NCI-H2196 (cell line): ENCODE results near the gene RIMS4.

ENCODE experiments used
- DNase-seq: peaks from one replicate; lab custom pipeline; 2025; ENCODE audit not compliant: unreplicated experiment; lab: John Stamatoyannopoulos, UW

The RIMS4 gene

DNA sequence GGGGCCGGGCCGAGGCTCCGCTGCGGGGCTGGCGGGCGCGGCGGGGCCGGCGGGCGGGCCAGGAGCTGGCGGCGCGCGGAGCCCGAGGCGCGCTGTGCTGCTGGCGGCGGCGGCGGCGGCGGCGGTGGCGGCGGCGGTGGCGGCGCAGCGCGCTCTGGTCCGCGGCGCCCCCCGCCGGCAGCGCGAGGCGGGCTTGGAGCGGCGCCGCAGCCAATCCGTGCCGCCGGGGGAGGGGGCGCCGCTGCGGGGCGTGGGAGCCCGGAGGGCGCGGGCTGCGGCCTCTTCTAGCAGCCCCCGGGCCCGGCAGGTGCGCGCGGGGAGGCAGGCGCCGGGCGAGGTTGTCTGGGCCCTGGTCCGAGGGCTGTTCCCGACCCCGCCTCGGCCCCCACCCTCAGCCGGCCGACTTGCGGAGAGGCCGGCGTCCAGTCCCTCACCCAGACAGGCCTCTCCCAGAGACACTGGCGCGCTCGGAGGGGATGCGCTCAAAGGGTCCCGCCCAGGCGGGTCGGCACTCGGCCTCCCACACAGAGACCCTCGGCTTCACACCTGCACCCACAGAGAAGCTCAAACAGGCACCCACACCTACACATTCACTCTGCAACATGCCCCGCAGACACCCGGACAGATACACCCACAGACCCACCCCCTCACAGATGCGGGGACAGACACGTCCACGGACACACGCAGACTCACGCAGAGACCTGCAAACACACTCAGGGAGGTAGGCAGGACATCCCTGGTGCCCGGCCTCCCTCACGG, at the start of gene RIMS4:
RIMS4 (minus strand) TSS at position 156 of the 759 bp plus-strand sequence. CDS start 275 bp downstream, outside the sequence.
- DNase-seq: peak; percentile 61

DNA sequence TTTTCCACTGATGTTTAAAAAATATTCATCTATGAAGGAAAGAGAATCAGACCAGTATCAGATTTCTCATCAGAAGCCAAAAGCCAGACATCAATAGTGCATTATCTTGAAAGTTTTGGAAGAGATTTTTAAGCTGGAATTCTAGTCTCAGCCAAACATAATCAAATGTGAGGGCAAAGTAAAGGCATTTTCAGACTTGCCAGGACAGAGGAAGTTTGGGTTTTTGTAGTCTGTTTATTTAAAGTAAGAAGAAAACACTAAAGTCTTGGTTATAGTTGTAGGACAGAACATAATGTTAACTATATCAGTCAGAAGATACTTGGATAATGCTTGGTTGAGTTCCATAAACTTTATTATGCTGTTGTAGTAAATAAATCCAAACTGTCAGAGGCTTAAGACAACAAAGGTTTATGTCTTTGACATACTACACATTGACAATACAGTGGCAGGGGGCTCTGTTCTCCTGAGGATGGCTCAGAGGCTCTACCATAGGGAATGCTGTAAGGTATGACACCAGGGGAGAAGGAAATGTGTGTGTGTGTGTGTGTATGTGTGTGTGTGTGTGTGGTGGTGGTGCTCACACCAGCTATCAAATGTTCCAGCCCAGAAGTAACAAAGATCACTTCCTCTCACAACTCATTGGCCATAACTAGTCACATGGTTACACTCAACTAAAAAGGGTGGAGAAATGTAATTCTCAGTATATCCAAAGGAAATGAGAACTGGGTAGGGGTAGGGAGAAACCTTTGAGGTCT, 48.4 kb upstream of the RIMS4 start:
- DNase-seq: no peak

- no peak for DNase-seq
These were observed 46.6 kb upstream of the RIMS4 start for GRCh38 chr20:44856856-44857448.

- no peak for DNase-seq
These were observed 46.1 kb upstream of the RIMS4 start for GRCh38 chr20:44856442-44856841.

DNA sequence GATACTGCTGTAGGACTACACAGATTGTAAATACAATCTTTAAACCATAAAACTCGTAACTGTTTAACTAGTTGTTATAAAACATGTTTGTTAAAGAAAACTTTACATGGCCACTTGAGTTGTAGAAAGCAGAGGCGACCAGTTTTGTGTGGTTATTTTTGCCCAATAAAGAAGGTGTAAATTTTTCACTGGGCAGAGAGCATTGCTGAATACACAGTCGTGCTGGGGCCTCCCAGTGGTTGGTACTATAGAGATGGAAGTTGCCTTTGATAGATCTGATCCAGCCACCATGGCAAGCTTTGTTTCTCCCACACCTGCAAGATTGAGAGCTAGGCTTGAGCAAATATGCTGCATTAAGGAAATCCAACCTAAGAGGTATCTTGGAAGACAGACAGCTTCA, 41.2 kb upstream of the RIMS4 start:
- no peak for DNase-seq

DNA sequence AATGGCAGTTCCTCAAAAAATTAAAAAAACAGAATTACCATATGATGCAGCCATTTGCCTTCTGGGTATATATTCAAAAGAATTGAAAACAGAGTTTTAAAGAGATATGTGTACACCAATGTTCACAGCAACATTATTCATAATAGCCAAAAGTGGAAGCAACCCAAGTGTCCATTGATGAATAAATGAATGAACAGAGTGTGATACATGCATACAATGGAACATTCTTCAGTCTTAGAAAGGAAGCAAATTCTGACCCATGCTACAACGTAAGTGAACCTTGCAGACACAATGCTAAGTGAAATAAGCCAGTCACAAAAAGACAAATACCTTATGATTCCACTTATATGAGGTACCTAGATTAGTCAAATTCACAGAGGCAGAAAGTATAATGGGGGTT, 40.5 kb upstream of the RIMS4 start:
- DNase-seq: no peak

DNA sequence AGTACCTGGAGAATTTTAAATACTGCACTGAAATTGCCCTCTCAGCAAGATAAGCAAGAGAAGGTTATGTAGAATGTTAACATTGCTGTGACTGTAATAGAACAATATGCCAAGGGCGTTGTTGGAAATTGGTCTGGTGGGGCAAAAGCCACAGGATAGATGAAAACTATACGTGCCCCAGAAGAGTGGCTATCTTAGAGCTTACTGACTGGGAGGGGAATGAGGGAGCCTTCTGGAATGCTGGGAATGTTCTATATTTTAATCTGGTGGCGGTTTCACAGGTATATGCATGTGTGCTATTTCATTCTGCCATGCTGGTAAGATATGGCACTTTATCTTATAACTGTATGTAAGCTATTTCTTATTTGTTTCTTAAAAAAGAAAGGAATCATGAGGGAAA, 39.9 kb upstream of the RIMS4 start:
- no peak for DNase-seq

- no peak for DNase-seq
These were observed 39.4 kb upstream of the RIMS4 start for GRCh38 chr20:44849703-44850102.

- DNase-seq: no peak
These were observed 38.1 kb upstream of the RIMS4 start for GRCh38 chr20:44848254-44849015.

DNA sequence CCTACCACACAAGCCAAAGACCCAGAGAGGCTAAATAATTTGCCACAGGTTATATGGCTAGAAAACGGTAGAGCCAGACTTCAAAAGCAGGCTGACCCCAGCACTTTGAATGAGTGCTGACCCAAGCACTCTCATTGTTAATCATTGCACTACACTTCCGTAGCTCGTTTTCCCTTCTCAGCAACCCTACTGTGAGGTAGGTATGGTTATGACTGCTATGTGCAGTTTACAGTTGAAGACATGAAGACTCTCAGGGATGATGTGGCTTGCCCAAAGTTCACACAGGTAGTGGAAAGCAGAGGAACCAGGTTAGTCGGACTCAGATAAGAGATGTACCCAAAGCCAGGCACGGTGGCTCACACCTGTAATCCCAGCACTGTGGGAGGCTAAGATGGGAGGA, 33.5 kb upstream of the RIMS4 start:
- no peak for DNase-seq

DNA sequence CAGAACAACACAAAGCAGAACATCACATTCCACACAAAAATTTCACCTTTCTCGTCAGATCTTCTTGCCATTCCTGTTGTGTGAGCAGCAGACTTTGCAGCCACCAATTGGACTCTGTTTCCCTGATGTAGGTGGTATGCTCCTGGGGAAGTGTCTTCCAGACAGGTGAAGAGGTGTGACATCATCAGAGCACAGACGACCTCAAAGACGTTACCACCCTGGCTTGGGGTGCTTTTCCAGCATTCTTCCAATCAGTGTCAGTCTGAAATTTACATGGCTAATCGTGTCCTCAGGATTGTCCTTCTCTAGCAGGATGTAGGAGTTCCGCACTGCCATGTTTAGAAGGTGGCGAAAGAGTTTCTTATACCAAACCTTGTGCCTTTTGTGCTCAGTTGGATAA, 31.6 kb upstream of the RIMS4 start:
- no peak for DNase-seq

DNA sequence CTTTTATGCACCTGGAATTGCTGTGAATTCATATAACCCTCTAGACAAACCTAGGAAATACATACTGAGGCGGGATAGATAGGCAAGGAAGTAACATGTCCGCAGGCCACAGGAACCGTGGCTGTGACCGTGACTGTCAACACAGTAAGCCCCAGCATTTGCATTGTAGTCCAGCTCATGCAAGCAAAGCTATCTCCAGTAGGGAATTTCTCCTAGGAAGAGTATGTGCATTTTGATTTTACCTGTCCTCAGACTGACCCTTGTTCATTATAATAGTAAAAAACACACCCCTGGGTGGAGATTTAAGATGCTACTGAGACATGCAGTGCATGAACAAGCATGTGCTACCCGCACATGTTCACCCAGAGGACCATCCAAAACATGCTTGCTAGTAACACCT, 30.5 kb upstream of the RIMS4 start:
- no peak for DNase-seq

- DNase-seq: no peak
These were observed 29.1 kb upstream of the RIMS4 start for GRCh38 chr20:44839481-44839880.

- no peak for DNase-seq
These were observed 28.2 kb upstream of the RIMS4 start for GRCh38 chr20:44838521-44838920.

DNA sequence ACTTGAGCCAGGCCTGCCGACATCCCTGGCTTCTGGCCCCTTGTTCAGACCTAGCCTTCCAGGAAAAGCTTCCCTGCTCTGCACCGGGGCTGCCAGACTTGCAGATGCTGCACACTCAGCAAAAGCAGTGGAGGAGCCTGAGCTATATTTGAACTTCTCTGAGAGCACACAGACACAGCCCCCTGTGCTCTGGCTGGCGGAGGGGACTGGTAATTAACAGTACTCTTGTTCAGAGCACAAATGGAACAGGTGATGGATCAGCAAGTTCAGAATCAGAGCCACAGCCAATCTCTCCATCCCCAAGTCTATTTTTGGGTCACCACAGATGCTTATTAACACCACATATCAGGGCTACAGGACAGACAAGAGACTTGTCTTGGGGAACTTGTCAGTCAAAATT, 27.6 kb upstream of the RIMS4 start:
- no peak for DNase-seq

DNA sequence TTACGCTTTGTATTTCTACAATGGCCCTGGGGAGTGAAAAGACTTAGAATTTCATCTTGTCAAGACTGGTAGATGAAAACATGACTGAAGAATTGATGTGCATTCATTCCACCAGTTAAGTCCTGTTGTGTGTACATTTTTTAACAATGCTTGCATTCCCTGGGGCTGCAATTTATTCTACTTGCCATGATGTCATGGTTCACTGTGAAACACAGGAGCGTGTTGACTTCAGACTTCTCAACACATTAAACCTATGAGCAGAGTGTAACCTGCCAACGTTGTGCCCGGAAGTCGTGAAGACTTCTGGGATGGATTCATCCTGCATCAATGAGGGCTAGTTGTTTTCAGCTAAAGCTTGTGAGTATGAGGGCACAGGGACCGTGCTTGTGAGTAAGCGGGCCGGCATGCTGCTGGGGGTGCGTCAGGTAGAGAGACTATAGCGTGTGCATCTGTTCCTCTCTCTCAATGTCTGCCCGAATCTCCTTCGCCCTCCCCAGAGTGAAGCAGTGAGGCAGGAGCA, 26.3 kb upstream of the RIMS4 start:
- no peak for DNase-seq

GRCh38 chr20:44835661-44836221, 25.4 kb upstream of the RIMS4 start:
- DNase-seq: no peak

GRCh38 chr20:44835116-44835515, 24.8 kb upstream of the RIMS4 start:
- no peak for DNase-seq

DNA sequence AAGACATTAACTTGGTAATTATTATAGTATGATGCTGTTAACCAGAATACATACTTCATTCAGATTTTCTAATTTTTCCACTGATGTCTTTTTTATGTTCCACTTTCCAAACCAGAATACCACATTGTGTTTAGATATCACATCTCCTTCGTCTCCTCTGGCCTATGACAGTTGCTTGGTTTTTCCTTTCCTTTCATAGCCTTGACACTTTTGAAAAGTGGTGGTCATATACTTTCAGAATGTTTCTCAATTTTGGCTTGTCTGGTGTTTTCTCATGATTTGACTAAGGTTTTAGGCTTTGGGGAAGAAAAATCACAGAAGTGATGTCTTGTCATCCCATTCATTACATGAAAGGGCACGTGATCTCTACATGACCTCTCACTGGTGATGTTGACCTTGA, 24.3 kb upstream of the RIMS4 start:
- no peak for DNase-seq

DNA sequence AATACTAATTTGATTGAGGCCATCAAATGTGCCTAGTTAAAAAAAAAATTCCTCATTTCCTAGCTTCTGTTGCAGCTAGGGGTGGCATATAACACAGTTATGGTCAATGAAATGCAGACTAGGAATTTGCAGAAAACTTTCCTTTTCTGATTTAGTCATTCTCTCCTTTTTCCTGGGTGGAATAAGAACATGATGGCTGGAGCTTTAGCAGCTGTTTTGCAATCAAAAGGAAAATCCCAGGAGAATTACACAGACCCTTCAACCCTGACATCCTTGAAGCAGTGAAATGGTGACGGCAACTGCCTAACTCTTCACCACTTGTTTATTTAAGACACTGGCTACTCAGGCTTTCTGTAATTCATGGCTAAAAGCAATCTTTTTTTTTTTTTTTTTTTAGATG, 23.1 kb upstream of the RIMS4 start:
- no peak for DNase-seq

DNA sequence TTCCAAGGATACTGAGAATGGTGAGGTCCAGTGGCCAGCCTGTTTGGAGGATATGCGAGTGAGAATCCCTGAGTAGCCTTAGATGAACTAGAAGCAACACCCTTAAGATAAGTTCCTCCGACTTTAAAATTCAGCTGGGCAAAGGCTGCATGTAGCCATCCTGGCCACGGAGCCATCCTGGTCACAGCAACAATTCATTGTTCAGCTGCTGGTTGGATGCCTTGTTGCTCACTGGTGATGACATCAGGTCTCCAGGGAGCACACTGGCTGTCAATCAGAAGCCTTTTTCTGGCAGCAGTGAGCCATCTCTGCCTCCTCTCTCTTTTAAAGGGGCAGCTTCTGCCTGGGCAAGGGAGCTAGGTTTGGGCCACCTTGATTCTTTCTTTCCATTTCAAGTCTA, 22.4 kb upstream of the RIMS4 start:
- peak; percentile 26 for DNase-seq
